ENCODE results near the gene SCTR.

The SCTR gene

GRCh38 chr2:119431155-119431975 is 92.9 kb downstream of the SCTR start, which contains the start of gene TMEM37:
Gene TMEM37 (plus strand): TSS chr2:119431854. CDS start chr2:119431904, 50 bp downstream.
- DNase-seq (ENCODE audit: low read depth in 3 of 3): no peak

- DNase-seq (ENCODE audit: low read depth in 3 of 3): no peak
Observed at GRCh38 chr2:119430023-119430498, 94.2 kb downstream of the SCTR start.

GRCh38 chr2:119429225-119429981 is 94.9 kb downstream of the SCTR start:
- no peak for DNase-seq (ENCODE audit: low read depth in 3 of 3)

GRCh38 chr2:119428488-119429224 is 95.6 kb downstream of the SCTR start:
- no peak for DNase-seq (ENCODE audit: low read depth in 3 of 3)

- no peak for DNase-seq (ENCODE audit: low read depth in 3 of 3)
Observed at GRCh38 chr2:119427756-119428155, 96.5 kb downstream of the SCTR start.

GRCh38 chr2:119426801-119427395 is 97.4 kb downstream of the SCTR start:
- DNase-seq (ENCODE audit: low read depth in 3 of 3): no peak

- no peak for DNase-seq (ENCODE audit: low read depth in 3 of 3)
Observed at GRCh38 chr2:119426396-119426675, 97.9 kb downstream of the SCTR start.

GRCh38 chr2:119425620-119426395 is 98.5 kb downstream of the SCTR start:
- DNase-seq (ENCODE audit: low read depth in 3 of 3): no peak

GRCh38 chr2:119425119-119425405 is 99.2 kb downstream of the SCTR start:
- no peak for DNase-seq (ENCODE audit: low read depth in 3 of 3)

- no peak for DNase-seq (ENCODE audit: low read depth in 3 of 3)
Observed at GRCh38 chr2:119424284-119425118, 99.8 kb downstream of the SCTR start.

- no peak for DNase-seq (ENCODE audit: low read depth in 3 of 3)
Observed at GRCh38 chr2:119423811-119424210, 100.5 kb downstream of the SCTR start.

GRCh38 chr2:119423108-119423444 is 101.2 kb downstream of the SCTR start:
- DNase-seq (ENCODE audit: low read depth in 3 of 3): no peak

GRCh38 chr2:119422360-119423107 is 101.7 kb downstream of the SCTR start:
- no peak for DNase-seq (ENCODE audit: low read depth in 3 of 3)

GRCh38 chr2:119421741-119422140 is 102.5 kb downstream of the SCTR start:
- no peak for DNase-seq (ENCODE audit: low read depth in 3 of 3)

GRCh38 chr2:119421304-119421703 is 103.0 kb downstream of the SCTR start:
- DNase-seq (ENCODE audit: low read depth in 3 of 3): no peak

- no peak for DNase-seq (ENCODE audit: low read depth in 3 of 3)
Observed at GRCh38 chr2:119419803-119420508, 104.3 kb downstream of the SCTR start.

GRCh38 chr2:119419065-119419464 is 105.2 kb downstream of the SCTR start:
- DNase-seq (ENCODE audit: low read depth in 3 of 3): no peak

GRCh38 chr2:119417908-119418307 is 106.4 kb downstream of the SCTR start:
- DNase-seq (ENCODE audit: low read depth in 3 of 3): no peak

- DNase-seq (ENCODE audit: low read depth in 3 of 3): no peak
Observed at GRCh38 chr2:119416299-119416923, 107.9 kb downstream of the SCTR start.
